Type B pancreatic cell (in vitro differentiated cells): ENCODE data around the gene PHLPP2. TPM values are rescaled to one million over a fixed set of nuclear protein-coding genes. Genes with fewer than 3 reads are reported as not detected.

Source experiments
- DNase-seq: peaks from one replicate; pipeline ENCODE4 v3.0.0; 2021; ENCODE audit warnings: mixed read lengths; ENCODE audit not compliant: unreplicated experiment; ENCODE audit errors: extremely low spot score
- H3K27ac Mint-ChIP-seq: 2 replicates; pipeline ENCODE4 v1.8.0; 2021; ENCODE audit warnings: mild to moderate bottlenecking, mixed read lengths
- H3K27me3 Mint-ChIP-seq: 2 replicates; pipeline ENCODE4 v1.8.0; 2021; ENCODE audit warnings: mixed read lengths
- H3K36me3 Mint-ChIP-seq: 2 replicates; pipeline ENCODE4 v1.8.0; 2021; ENCODE audit warnings: mixed read lengths
- H3K4me1 Mint-ChIP-seq: one replicate; pipeline ENCODE4 v1.8.0; 2021; ENCODE audit warnings: mixed read lengths; ENCODE audit not compliant: unreplicated experiment
- H3K4me3 Mint-ChIP-seq: 2 replicates; pipeline ENCODE4 v1.8.0; 2021; ENCODE audit warnings: mild to moderate bottlenecking, mixed read lengths
- H3K9me3 Mint-ChIP-seq: 2 replicates; pipeline ENCODE4 v1.8.0; 2021; ENCODE audit warnings: mixed read lengths
- total RNA-seq: library from RNA; stranded (reverse); gene quantifications from 2 replicates; pipeline ENCODE4 v1.2.1, GENCODE V29; 2021; ENCODE audit warnings: low replicate concordance
- TF ChIP-seq, protein P1 (sequence below): fragments of 200-600 bp; sonication (generic); conservative IDR thresholded peaks from 2 replicates; pipeline ENCODE4 v1.5.0; 2021; ENCODE audit warnings: antibody characterized with exemption, mild to moderate bottlenecking

Gene PHLPP2
- total RNA-seq, 1 donor from 2014 or later = 12.0 TPM

- no peak overlapping the region for H3K4me3 Mint-ChIP-seq
- H3K27me3 Mint-ChIP-seq = no peaks in the 10 kb centered on the region
- DNase-seq = no peak
- TF ChIP-seq, protein P1, sequence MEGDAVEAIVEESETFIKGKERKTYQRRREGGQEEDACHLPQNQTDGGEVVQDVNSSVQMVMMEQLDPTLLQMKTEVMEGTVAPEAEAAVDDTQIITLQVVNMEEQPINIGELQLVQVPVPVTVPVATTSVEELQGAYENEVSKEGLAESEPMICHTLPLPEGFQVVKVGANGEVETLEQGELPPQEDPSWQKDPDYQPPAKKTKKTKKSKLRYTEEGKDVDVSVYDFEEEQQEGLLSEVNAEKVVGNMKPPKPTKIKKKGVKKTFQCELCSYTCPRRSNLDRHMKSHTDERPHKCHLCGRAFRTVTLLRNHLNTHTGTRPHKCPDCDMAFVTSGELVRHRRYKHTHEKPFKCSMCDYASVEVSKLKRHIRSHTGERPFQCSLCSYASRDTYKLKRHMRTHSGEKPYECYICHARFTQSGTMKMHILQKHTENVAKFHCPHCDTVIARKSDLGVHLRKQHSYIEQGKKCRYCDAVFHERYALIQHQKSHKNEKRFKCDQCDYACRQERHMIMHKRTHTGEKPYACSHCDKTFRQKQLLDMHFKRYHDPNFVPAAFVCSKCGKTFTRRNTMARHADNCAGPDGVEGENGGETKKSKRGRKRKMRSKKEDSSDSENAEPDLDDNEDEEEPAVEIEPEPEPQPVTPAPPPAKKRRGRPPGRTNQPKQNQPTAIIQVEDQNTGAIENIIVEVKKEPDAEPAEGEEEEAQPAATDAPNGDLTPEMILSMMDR = no peak
- no peaks in the 10 kb centered on the region for H3K9me3 Mint-ChIP-seq
- peaks cover 17% of the 10 kb centered on the region for H3K4me1 Mint-ChIP-seq
- no peaks in the 10 kb centered on the region for H3K36me3 Mint-ChIP-seq
- H3K27ac Mint-ChIP-seq = no peak overlapping the region
Observed at GRCh38 chr16:71707199-71707598, 17.3 kb downstream of the PHLPP2 start.

GRCh38 chr16:71706046-71706445, 18.5 kb downstream of the PHLPP2 start:
- Mint-ChIP-seq H3K4me3 (no peak overlapping the region), H3K9me3 (no peaks in the 10 kb centered on the region), H3K27ac (no peak overlapping the region), H3K36me3 (no peaks in the 10 kb centered on the region), H3K4me1 (peaks cover 17% of the 10 kb centered on the region), H3K27me3 (no peaks in the 10 kb centered on the region)
- DNase-seq = no peak
- TF ChIP-seq, protein P1 = no peak

DNA sequence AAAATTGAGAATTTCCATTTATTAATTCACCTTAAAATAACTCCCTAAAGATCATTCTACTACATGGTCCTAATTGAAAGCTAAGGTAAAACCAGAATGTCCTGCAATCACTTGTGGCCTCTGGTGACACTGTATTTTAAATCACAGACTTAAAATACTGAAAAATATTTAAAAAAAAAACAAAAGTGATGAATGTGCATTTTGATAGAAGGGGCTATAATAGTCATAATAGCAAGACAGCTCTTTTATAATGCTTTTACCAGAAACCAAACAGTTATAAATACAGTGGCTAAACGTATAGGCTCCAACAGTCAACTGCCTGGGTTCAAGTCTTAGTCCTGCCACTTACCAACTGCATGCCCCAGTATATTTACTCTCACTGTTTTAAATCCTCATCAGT, 21.2 kb downstream of the PHLPP2 start:
- no peak overlapping the region for H3K27ac Mint-ChIP-seq
- H3K9me3 Mint-ChIP-seq = no peaks in the 10 kb centered on the region
- no peak overlapping the region for H3K4me3 Mint-ChIP-seq
- TF ChIP-seq, protein P1 = no peak
- H3K4me1 Mint-ChIP-seq = peaks cover 9% of the 10 kb centered on the region
- H3K36me3 Mint-ChIP-seq = peaks cover 11% of the 10 kb centered on the region
- no peak for DNase-seq
- no peaks in the 10 kb centered on the region for H3K27me3 Mint-ChIP-seq

DNA sequence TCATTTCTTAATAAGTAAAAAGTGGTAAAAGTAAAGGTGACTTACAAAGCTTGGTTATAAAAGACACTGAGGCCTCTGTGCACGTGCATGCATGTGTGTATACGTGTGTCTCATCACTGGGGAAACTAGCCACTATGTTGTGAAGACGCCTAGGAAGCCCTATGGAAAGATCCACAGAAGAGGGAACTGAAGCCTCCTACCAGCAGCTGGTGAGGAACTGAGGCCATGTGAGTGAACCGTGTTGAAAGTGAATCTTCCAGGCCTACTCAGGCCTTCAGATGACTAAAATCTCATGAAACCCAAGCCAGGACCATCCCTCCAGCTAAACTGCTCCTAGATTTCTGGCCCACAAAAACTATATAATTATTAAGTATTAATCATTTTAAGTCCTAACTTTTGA, 23.7 kb downstream of the PHLPP2 start:
- Mint-ChIP-seq H3K36me3 (peaks cover 11% of the 10 kb centered on the region), H3K9me3 (no peaks in the 10 kb centered on the region), H3K27me3 (no peaks in the 10 kb centered on the region), H3K4me1 (no peaks in the 10 kb centered on the region), H3K27ac (no peak overlapping the region), H3K4me3 (no peak overlapping the region)
- DNase-seq = no peak
- TF ChIP-seq, protein P1 = no peak

DNA sequence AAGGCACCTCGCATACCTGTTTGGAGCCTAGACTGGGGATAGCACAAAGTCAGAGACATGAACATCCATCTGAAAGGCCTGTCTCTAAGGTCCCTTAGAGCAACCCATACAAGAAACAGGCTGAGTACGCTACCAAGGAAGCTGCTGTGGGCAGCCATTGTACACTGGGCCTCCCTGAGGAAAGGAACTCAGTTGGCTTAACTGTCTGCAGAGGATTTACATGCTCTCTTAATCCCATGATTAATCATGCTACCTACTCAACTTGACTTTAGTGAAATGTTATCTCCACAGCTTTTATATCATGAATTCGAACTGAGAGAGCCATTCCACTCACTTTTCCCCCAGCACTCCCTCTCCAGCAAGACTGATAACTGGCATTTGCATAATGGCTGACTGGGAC, 26.0 kb downstream of the PHLPP2 start:
- no peaks in the 10 kb centered on the region for H3K9me3 Mint-ChIP-seq
- H3K36me3 Mint-ChIP-seq = peaks cover 12% of the 10 kb centered on the region
- H3K27me3 Mint-ChIP-seq = no peaks in the 10 kb centered on the region
- no peak overlapping the region for H3K27ac Mint-ChIP-seq
- no peaks in the 10 kb centered on the region for H3K4me1 Mint-ChIP-seq
- no peak overlapping the region for H3K4me3 Mint-ChIP-seq
- TF ChIP-seq, protein P1 = no peak
- DNase-seq = no peak

DNA sequence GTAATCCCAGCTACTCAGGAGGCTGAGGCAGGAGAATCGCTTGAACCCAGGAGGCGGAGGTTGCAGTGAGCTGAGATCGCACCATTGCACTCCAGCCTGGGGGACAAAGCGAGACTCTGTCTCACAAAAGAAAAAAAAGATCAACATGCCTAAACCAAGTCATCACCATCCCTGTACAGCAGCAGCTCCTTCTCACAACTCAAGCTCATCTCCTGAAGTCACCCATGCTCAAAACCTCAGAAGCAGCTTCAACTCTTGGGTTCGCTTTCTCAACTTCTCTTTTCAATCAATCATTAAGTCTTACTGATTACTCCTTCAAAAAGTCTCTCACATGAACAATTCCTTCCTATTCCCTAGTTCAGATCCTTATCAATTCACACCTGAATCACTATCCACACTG, 31.3 kb downstream of the PHLPP2 start:
- DNase-seq = no peak
- Mint-ChIP-seq H3K27me3 (no peaks in the 10 kb centered on the region), H3K36me3 (peaks cover 8% of the 10 kb centered on the region), H3K4me1 (no peaks in the 10 kb centered on the region), H3K4me3 (no peak overlapping the region), H3K9me3 (no peaks in the 10 kb centered on the region), H3K27ac (no peak overlapping the region)
- TF ChIP-seq, protein P1 = no peak
